Raji (cell line): ENCODE measurements around the gene MACROH2A1.

ENCODE experiments used
- POLR2A ChIP-seq: IDR thresholded peaks from 2 replicates; pipeline ENCODE4 v1.6.1; 2011; ENCODE audit warnings: low read depth, low read length, control low read depth; ENCODE audit not compliant: insufficient read depth

MACROH2A1 gene

DNA sequence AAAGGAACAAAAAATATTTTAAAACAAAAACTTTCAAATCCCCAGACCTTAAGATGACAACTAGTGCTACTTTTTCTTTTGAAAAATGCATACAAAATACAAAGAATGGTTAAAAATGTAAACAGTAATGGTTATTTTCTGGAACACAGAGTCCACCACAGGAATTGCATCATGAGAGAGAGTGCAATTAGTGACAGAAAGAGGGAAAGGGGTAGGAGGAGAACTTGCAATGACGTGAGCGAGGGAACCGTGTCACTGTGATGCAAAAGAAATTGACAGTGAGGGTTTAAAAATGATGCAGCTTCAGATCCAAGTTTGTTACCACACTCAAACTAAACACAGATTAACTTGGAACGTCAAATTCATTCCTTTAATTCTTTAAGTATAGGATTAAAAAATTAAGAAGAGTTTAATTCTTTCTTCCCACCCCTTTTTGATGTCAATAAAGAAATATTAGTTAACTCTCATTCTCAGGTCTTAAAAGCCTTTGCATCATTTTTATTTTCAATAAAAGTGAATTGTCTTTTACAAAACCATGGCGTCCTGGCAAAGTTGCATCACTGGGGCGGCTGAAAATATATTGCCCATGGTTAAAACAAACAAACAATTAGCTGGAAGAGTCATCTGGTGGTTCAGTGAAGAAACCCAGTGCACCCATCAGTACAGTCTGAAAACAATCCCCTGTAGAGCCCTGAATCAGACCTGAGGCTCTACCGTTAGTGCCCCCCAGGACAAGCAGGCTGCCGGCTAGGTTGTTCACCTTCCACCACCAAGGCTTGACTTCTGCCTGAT lies 39.5 kb downstream of the MACROH2A1 start:
- TF ChIP-seq POLR2A, result no peak

DNA sequence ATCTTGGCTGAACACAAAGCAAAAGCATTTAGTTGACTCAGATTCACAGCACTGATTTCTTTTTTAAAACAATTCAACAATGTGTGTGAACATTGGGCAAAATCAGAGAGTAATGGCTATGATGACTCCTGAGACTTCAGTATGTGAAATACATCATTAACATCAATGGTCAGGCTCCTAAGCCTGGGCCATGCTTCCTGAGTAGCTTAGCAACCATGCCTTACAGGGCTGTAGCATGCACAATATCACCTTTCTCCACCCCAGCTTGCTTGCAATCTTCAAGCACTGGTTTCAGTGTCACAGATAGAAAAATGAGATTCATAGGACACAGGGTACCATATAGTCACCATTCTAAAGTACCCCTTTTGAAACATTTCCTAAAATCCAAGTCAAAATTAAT lies 41.3 kb downstream of the MACROH2A1 start:
- TF ChIP-seq POLR2A, result no peak

DNA sequence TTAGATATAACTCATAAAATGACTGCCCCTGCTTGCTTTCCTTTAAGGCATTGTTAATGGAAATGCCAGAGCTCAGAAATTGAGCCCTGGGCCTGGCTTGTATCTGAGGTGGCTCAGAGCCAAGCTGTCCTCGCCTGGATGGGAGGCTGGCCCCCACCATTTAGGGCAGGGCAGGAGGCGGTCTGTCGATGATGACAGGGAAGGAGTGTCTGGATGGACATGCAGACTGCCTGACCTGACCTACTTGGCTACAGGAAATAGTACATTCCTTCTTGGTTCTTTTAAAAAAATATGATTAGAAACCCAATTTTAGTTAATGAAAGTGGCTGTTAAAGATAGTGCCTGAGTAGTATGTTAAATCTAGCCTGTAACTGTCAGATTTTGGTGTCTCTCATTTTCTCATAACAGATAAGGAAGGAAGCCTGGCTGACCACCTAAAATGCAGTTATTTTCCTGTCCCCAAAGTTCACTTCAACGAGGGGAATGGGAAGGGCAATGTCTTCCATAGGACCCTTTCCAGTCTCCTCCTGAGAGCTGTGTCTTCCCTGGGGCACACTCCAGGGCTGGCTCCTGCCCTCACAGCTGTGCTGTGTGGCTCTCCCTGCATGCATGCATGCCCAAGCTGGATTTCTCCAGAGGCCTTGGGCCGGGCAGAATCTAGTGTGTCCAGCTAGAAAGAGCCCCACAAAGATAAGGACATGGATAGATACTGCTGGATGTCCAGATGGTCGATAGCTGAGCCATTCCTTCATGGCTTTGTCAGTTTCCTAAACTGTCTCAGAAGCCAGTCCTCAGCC lies 42.3 kb downstream of the MACROH2A1 start:
- TF ChIP-seq POLR2A, result no peak

DNA sequence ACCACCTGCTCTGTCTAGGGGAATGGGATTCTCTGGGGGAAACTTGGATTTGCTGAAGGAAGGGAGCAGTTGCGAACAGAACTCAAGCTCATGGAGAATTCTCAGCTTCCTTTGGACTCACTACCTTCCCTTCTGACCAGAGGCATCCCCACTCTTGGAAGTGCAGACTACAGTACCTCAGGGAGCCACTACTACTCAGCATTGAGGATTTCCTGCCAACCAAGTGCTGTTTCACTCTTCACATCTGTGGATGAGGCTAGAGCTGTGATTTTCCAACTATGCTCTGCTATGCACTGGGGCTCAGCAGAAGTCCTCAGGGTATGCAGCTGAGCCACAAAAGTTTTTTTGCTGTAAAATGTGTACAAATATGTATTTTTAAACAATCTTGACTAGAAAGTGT lies 43.9 kb downstream of the MACROH2A1 start:
- TF ChIP-seq POLR2A, result no peak

DNA sequence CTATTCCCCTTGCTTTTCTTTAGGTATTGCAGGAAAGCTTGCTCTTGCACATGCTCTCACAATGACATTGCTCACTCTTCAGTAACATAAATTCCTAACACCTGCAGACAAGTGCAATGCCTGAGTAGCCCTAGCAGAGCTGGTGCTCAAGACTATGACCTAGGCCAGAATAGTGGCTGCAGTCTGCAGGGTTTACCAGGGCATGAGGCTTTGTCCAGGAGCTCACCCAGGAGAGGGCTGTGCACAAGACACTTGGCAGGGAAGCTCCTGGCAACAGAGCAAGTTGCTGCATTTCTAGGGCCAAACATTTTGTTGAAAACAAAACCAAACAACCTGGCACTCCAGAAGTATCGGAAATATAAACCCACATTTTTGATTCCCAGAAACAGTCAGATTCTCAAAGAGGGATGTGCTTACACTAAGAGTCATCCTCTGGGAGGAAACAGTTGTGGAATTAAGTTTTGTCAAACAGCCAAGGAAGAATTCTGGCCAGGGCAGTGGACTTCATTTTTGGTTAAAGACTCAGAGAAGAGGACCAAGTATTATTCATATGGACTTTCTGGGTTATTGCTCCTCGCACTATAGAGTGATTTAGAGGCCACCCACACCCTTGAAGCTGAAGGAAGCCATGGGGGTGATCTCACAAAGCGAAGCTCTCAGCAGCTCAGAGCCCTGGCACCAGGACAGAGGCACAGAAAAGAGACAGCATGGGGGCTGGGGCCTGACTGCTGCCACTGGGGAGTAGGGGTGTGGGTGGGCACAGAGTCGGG lies 44.9 kb downstream of the MACROH2A1 start:
- TF ChIP-seq POLR2A, result no peak

DNA sequence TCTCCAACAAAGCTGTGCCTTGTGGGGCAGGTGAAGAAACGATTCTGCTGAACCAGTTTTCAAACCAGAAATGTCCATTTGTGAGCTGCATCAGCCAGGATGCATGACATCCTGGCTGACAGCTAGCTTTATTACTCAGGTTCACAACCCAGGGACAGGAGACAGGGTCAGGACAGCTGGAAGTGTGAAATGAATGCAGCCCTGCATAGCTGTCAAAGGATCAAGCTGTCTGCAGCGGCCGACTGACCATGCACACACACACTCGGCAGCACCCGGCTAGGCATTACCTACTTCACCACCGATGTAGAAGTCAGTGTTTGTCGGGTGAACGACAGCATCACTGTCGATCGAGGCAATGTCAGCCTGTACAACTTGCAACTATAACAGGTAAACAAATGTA lies 48.5 kb downstream of the MACROH2A1 start:
- no peak for TF ChIP-seq POLR2A

DNA sequence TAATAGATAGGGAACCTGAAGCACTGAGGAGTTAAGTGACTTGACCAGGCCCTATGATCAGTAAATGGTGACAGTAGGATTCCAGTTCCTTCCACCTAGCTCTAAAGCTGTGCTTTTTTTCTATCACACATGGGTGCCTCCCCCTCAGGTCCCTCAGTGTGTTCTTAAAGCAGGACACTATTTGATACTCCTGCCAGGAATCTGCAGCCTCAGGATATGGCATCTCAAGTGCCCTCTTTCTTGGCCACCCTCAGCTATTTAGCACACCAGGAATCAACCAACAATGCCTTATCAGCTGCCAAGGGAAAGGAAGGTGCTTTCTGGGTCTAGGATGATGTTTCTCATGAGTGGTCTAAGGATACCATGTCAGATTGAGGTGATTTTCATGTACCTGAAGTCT lies 49.1 kb downstream of the MACROH2A1 start:
- TF ChIP-seq POLR2A, result no peak

DNA sequence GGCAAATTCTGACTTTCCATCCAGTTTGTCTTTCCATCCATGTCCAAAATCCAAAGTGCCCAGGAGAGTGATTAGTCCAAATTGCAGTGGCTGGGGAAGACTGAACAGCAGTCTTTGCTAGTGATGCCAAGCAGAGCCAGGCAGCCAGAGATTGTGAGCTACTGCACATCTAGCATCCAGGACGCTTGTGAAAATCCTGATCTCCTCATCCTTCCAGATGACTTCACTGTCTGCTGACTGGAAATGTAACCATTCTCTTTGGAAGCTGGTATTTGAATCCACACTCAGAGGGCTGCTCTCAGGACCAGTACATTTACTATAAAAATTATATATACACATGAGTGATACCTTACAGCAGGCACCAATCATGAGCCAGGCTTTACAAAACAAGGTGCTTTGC lies 49.6 kb downstream of the MACROH2A1 start:
- no peak for TF ChIP-seq POLR2A

DNA sequence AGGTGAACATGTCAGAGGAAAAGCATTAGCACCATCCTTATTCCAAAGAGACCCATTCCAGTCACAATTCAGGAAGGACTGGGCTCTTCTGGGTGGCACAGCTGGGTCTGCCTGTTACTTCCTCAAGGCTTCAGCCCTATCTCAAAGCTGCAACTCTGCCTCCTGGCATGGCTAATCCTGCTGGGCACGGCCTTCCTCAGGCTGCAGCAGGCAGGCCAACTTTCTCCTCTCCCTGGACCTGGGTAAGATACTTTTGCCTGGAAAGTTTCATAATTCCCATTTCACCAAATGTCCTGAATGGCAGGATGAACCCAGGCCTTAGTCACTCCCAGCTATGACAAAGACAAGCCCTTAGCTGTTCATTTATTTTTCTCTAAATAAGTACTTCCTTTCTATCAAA lies 50.1 kb downstream of the MACROH2A1 start:
- TF ChIP-seq POLR2A, result no peak

DNA sequence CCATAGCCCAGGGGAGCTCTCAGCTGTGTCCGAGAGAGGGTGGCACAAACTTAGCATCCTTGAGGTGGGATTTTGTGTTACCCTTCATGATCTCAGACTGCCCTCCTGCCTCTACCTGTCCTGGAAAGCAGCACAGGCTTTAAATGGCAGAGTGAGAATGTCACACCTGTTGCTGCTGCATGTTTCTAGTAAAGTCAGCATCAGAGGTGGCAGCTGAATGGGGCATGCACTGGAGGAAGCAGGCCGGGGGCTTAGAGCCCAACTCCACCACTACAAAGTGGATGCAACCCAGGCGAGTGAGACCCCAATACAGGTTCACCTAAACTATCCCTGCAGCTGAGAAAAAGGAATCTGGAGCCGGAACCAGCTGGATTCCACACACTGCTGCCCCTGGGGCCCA lies 51.6 kb downstream of the MACROH2A1 start:
- TF ChIP-seq POLR2A, result no peak

DNA sequence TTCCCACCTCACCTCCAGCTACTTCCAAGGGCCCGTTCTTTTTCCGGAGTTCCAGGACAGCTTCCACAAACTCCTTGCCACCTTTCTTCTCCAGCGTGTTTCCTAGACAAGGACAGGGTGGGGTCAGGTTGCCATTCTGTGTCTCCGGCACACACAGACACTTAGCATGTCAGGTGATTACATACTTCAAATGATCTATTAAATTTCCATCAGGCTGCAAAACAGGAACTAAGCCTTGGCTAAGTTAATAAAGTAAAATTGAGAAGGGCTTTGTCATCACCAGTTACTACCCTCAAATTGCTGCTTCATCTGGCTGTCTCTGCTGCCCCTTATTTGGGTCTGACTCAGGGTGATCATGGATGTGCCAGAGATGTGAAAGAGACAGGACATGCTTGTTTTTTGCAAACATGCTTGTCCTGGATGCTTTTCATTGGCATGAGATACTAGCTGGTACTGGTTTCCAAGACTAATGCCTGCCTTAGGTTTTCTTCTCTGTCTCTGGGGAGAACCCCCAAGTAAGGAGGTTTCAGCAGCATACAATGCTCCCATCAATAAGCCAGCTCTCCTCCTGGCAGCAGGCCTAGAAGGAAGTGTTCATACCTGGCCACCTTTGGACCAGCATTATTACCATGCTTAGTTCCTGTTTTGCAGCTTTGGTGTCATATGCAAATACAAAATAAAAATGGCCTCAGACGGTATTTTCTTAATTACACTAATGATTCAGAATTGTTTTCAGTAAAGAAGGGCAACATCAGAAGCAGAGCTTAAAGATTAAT lies 52.9 kb downstream of the MACROH2A1 start:
- TF ChIP-seq POLR2A, result no peak

DNA sequence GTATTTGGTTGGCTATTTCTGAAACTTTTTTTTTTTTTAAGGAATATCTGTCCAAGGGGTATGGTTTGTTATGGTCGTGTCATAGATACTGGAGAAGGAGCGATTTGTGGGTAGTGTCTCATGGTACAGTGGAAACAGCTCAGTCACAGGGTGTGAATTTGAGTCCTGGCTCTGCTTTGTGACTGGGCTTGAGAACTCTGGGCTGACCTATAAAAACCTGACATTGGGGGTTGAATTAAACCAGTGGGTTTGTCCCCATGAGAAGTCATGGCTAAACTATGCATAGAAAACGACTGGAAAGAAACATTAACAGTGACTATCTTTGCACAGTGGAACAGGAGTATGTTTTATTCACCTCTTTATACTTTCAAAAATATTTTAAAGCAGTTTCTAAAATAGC lies 54.7 kb downstream of the MACROH2A1 start:
- no peak for TF ChIP-seq POLR2A

DNA sequence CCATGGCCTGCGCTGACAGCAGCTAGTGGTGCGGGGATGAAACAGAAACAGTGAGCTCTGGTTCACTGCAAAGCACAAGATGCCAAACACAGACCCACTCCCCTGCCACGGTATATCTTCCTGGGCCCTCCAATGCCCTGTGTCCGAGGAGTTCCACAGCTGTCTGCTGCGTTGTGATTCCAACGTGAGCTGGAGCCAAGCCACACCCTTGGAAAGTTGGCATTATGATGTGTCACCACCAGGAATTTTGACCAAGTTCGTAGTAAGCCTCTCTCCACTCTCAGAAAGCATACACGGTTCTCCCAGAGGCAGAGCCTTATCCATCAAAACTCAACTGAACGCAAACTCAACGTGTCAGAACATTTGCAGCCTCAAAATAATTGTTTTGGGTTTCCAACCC lies 55.6 kb downstream of the MACROH2A1 start:
- TF ChIP-seq POLR2A, result no peak

DNA sequence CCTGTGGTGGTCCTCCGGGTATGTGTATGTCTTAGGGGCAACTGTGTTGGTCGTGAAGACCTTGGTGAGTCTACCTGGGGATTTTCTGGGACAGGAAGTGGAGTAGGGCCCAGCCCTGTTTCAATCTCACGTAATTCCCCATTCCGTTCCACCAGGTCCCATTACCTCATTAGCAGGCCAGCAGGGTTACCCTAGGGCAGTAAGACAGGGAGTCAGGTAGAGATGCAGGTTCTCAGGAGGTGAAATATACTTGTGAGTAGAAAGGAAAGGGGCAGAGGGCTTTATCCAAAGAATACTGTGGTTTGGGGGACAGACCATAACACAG lies 56.5 kb downstream of the MACROH2A1 start:
- no peak for TF ChIP-seq POLR2A
